Stimulated activated CD4-positive, alpha-beta T cell treated with anti-CD3 and anti-CD28 coated beads, Interleukin-1b, Interleukin-23, amount 100 ng/mL, for 48 hours (primary cell): Measurements from ENCODE around the gene NAT16.
"Not testable (repeated sequence)": the region's sequence is repeated elsewhere in the genome, so short reads cannot be mapped to it uniquely, and the experiment has no call there.

Source experiments
- DNase-seq: peaks from one replicate; pipeline ENCODE4 v3.0.0-alpha.2; 2020

The NAT16 gene

GRCh38 chr7:101156866-101157589 is 23.1 kb downstream of the NAT16 start:
- DNase-seq: no peak

- DNase-seq: no peak
Measured at GRCh38 chr7:101156277-101156676, 23.8 kb downstream of the NAT16 start.

- DNase-seq: no peak
Measured at GRCh38 chr7:101155303-101155702, 24.8 kb downstream of the NAT16 start.

- no peak for DNase-seq
Measured at GRCh38 chr7:101154693-101155102, 25.4 kb downstream of the NAT16 start.

- peak; percentile 92 for DNase-seq
Measured at GRCh38 chr7:101153969-101154692, 26.0 kb downstream of the NAT16 start, which contains the start of gene AP1S1. Gene AP1S1, plus strand, starts transcription at chr7:101154476. Its CDS starts 39 bp downstream, at chr7:101154515.

GRCh38 chr7:101151908-101152651 is 28.0 kb downstream of the NAT16 start:
- DNase-seq: no peak

- DNase-seq: no peak
Measured at GRCh38 chr7:101140746-101141382, 39.2 kb downstream of the NAT16 start.

- no peak for DNase-seq
Measured at GRCh38 chr7:101140339-101140699, 39.8 kb downstream of the NAT16 start.

- peak; percentile 92 for DNase-seq
Measured at GRCh38 chr7:101138213-101138870, 41.8 kb downstream of the NAT16 start.

GRCh38 chr7:101137651-101138212 is 42.4 kb downstream of the NAT16 start:
- no peak for DNase-seq

- DNase-seq: no peak
Measured at GRCh38 chr7:101134399-101134980, 45.6 kb downstream of the NAT16 start.

GRCh38 chr7:101133621-101134398 is 46.3 kb downstream of the NAT16 start:
- DNase-seq: no peak

- not testable (repeated sequence) for DNase-seq
Measured at GRCh38 chr7:101132626-101133600, 47.2 kb downstream of the NAT16 start.

- DNase-seq: no peak
Measured at GRCh38 chr7:101129603-101130117, 50.4 kb downstream of the NAT16 start.

GRCh38 chr7:101128040-101128834 is 51.9 kb downstream of the NAT16 start:
- DNase-seq: no peak

GRCh38 chr7:101127460-101128039 is 52.5 kb downstream of the NAT16 start:
- DNase-seq: no peak

GRCh38 chr7:101126651-101127459 is 53.2 kb downstream of the NAT16 start, which contains the start of gene SERPINE1:
Gene SERPINE1, plus strand, starts transcription at chr7:101127104. Its CDS starts 1,290 bp downstream, at chr7:101128394.
- DNase-seq: peak; percentile 28
